NCI-H82 (cell line): ENCODE measurements around the gene CERK.
A peak's percentile ranks its signal among the peaks of the same experiment; 100 is the strongest.
"Not testable (repeated sequence)": the region's sequence is repeated elsewhere in the genome, so short reads cannot be mapped to it uniquely, and the experiment has no call there.

Experiments used
- DNase-seq: peaks from one replicate; lab custom pipeline; 2025; lab: John Stamatoyannopoulos, UW

Gene CERK, protein sequence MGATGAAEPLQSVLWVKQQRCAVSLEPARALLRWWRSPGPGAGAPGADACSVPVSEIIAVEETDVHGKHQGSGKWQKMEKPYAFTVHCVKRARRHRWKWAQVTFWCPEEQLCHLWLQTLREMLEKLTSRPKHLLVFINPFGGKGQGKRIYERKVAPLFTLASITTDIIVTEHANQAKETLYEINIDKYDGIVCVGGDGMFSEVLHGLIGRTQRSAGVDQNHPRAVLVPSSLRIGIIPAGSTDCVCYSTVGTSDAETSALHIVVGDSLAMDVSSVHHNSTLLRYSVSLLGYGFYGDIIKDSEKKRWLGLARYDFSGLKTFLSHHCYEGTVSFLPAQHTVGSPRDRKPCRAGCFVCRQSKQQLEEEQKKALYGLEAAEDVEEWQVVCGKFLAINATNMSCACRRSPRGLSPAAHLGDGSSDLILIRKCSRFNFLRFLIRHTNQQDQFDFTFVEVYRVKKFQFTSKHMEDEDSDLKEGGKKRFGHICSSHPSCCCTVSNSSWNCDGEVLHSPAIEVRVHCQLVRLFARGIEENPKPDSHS

DNA sequence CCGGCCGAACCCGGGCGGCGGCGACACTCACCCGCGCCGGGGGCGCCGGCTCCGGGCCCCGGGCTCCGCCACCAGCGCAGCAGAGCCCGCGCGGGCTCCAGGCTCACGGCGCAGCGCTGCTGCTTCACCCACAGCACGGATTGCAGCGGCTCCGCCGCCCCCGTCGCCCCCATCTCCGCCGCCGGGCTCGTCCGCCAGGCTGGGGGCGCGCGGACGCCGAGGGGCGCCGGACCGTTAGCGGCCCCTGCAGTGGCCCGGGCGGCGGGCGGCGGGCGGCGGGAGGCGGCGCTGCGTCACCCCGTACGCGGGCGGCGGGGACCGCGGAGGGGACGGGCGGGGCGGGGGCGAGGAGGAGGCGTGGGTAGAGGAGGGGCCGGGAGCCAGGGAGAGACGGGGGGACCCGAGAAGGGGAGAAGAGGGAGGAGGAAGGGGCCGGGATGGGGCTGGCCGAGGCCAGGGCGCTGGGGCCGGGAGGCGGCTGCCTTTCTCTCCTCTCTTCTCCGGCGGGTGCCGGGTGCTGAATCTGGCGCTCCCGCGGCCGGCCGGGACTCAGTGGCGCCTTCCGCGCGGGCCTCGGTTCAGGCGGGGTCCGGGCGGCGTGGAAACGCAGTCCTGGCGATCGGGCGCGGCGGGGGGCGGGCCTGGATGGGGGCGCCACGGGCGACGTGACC, at the start of gene CERK:
Gene CERK (minus strand): TSS at position 277 of the 671 bp plus-strand sequence. CDS start 104 bp downstream, at position 173.
- DNase-seq, result peak; percentile 85

DNA sequence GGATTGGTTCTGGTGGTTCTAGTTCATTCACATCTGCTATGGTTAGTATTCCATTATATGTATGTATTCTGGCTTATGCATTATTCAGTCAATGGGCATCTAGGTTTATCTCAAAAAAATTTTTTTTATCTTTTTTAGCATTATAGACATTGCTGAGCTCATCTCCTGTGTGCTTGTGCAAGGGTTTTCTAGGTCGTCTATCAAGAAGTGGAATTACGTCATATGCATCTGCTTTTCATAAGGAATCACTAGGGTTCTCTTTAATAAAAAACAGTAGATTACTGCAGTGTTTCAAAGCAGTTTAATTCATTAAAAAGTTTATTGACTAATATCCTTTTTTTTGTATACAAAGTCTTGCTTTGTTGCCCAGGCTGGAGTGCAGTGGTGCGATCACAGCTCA, 45.7 kb upstream of the CERK start:
- DNase-seq, result no peak

DNA sequence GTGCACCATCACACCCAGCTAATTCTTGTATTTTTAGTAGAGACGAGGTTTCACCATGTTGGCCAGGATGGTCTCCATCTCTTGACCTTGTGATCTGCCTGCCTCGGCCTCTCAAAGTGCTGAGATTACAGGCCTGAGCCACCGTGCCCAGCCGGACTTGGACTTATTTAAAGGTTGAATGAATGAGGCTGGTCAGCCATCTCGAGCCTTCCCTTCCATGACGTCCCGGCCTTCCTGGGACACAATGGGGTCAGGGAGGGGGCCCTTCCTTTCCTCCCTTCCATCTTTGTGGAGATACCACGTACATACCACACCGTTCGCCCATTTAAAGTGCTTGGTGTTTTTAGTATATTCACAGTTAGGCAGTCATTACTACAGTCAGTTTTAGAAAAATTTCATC, 44.1 kb upstream of the CERK start:
- DNase-seq, result not testable (repeated sequence)

DNA sequence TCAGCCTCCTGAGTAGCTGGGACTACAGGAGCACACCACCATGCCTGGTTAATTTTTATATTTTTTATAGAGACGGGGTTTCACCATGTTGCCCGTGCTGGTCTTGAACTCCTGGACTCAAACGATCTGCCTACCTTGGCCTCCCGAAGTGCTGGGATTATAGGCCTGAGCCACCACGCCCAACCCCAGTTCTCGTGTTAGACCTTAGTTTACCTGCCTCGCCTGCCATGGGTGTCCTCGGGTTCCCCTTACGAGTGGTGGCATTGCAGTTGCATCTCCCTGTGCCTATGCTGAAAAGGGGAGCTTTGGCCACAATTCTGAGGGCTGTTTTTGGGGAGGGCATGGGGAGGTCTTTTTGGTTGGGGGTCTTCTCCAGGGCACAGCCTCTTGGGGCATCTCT, 43.2 kb upstream of the CERK start:
- DNase-seq, result no peak

DNA sequence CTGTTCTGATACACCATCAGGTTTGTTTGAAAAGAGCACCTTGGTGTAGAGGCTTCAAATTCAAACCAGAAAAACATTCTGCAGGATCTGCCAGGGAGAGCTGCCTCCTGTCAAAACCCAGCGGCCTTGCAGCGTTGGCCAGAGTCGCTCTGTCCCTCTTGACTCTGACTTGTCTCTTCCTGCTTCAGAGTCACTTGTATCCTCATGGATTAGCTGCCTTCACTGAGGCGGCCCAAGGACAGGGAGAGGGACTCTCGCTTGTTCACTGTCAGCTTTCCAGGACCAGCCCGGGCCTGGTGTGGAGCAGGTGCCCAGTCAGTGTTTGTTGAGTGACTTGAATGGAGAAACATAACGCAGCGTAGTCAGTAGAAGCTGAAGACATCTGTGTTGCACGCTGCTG, 42.4 kb upstream of the CERK start:
- no peak for DNase-seq

DNA sequence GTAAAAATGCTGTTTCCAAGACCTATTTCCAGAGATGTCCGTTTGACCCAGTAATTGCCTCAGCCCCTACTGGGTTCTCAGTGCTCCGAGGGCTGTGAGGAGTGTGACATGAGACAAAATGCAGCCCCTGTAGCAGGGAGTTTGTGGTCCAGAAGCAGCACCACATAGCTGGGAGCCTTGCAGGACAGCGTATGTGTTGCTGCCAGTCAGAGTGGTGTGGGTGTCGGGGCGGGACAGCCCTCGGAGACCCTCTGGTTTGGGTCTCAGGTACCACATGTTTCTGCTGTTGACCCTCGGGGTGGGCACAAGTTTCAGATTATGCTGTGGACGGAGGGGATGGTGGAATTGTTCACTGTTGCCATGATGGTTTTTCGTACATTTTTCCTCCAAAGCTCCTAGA, 41.6 kb upstream of the CERK start:
- no peak for DNase-seq

DNA sequence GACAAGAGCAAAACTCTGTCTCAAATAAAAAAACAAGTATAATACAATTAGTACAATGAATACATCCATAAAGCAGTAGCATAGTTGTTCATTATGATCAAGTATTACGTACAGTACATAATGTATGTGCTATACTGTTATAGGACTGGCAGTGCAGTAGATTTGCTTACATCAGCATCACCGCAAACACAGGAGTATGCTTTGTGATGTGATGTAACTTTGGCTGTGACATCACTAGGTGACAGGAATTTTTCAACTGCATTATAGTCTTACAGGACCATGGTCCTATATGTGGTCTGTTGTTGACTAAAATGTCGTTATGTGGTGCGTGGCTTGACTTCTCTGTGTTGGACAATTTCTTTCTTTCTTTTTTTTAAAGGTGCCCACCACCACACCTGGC, 41.0 kb upstream of the CERK start:
- no peak for DNase-seq

DNA sequence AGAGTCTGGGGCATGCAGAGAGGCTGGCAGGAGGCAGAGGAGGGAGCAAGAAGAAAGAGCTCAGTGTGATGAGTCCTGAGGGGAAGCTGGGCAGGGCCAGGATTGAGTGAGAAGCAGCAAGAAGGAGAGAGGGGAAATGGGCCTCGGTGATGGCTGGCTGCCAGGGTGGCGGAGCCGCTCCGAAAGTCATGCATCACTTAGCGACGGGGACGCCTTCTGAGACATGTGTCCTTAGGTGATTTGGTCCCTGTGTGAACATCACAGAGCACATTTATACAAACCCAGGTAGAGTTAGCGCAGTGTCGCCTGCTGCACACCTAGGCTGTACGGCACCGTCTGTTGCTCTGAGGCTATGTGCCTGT, 39.5 kb upstream of the CERK start:
- no peak for DNase-seq

DNA sequence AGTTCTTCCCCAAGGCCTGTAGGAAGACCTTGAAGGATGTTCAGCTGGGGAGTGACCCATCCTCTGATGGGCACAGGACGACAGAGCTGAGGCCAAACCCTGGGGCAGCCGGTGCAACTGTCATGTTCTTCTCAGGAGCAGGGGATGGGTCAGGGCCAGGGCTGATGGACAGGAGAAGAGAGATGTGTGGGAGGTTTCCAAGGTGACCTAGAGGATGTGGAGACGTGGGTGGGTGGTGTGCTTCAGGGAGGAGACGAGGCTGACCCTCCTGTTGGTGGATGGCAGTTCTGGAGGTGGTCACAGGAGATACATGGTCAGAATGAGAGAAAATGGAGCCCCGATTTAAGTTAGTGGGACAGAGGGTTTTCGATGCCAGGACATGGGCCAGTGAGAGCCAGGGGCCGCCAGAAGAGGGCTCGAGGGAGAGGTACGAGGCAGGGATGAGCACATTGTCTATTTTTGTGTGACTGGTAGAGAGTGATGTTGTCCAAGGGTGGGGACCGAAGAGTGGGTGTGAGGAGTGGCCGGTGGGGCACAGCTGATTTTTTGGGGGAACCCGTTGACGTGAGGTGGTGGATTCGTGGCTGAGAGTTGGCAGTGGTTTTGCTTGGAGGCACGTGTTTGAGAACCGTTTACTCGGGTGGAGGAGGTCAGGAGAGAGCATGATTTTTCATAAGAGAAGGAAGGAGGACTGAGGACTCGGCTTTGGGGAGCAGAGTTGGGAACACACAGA, 39.0 kb upstream of the CERK start:
- no peak for DNase-seq

DNA sequence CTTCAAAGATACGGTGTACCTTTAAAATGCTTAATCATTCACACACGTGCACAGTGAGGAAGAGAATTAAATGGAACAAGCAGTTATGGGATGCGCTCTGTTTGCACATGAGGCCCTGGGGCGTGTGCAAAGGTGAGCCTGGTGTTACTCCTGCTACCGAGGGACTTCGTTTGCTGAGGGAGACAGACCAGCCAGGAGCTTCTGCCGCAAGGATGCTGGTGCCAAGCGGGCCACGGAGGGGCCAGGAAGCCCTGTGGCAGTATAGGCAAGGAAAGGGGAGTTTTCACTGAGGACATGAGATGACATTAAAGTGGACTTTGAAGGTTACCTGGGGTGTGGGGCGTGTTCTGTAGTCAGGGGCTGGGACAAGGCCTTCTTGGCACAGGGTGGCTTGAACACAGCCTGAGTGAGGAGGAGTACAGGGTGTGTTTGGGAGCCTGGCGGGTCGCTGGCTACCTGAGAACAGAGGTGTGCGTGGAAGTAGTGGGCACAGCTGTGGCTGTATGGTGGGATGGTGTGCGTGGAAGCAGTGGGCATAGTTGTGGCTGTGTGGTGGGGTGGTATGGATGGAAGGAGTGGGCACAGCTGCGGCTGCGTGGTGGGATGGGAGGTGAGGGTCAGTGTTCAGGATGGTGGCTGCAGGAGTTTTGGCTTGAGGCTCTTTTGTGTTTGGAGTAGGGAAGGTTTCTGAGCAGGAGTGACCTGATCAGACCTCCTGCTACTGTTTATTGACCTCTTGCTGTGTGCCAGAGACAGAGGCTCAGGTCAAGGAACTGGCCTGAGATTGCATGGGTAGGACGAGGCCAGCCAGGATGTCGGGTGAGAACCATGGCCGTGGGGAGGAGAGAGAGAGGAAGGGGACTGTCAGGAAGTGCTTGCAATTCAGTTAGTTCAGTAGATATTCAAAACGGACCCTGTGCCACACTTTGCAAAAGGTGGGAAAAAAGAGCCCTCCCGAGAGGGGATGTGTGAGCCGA, 38.1 kb upstream of the CERK start:
- no peak for DNase-seq

DNA sequence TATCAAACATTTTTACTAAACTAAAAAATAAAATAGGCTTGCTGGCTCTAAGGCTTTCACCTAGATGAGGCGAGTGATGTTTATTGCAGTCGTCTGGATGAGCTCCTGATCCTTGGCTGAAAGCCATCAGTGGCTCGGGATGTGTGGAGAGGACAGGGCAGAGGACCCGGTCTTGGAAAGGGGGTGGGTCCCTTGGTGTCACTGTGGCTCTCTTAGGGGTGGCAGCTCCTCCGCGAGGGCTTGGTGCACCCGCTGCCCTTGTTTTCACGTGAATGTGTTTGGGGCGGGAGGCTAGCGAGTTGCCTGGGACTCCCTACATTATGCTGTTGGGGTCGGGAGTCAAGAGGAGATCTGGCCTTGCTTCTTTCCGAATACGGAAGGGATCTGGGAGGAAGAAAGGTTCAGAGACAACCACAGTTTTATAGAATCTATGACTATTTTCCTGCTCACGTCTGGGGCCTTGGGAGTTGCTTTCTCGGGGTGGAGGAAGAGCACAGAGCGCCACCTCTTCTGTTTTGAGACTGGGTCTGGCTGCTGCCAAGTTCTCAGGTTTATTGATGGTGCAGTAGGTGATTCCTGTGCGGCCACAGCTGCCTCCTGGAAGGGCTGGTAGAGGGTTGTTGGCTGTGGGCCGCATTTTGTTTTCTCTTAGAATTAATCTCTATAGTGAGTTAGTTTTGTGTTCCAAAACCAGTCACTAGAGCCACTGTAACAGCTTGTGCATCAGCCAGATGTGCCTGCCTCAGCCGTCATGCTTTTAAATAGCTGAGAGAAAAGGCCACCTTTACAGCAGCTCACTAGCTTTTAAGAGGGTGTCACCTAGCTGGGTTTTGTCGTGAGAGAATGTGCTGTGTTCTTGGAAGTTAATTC, 37.2 kb upstream of the CERK start:
- DNase-seq, result no peak

DNA sequence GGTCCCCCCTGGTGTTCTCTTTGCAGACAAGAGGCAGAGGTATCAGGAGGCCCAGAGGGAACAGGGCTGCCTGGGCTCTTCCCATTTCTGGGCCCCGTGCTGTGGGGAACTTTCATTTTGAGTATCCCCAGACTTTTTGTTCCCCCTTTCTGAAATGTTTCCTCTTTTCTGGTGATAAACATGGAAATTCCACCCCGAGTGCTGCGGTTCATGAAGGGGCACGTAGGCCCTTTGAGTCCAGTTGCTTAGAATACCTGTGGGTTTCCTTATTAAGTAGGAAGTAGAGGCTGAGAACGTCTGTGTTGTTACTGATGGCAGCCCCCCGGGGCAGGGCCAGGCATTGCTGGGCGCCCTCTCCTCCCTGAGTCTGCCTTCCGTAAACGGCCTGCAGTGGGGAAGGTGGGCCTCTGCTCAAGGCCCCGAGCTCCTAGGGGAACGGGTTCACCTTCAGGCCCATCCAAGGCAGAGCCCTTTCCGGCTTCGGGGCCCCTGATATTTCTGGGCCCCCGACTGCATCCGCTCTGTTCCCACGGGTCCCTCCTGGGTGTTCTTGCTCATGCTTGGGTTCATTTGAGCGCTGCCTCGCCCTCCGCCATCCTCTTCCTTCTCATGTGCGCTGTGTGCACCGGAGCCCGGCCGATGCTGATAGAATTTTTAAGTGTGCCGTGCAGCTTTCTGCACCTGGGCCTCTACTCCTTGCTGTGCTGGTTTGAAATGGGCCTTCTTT, 36.4 kb upstream of the CERK start:
- DNase-seq, result no peak

DNA sequence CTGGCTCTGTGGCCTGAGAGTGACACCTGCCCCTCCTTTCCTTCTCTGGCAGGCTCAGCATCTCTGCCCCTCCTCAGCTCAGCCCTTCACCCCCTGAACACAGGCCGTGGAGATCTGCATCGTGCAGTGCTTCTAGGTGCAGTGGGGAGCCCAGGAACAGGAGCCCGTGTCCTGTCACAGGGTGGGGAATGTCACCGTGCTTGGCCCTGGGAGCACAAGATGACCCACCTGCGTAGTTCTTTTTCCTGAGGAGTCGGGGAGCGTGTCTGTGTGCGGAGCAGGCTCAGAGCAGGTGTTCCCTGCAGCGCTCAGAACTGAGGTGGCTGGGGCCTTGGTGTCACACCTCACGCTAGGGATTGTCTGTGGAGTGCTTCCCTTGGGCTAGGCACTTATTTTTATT, 35.0 kb upstream of the CERK start:
- DNase-seq, result no peak

DNA sequence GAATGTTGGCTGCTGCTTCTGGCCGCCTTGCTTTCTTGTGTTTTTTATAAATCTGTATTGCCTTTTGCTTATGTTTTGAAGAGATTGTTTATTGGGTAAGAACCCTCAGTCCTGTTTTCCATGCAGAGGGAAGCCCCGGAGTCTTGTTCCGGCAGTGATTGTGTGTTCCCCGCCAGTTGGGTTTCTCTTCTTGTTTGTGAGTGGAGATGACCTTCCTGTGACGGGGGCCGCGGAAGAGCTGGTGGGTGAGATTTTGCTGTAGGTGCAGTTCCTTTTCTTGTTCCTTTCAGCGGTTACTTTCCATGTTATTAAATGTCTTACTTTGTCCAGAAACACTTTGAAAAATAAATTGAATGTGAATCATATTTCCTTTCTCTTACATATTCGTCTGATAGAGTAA, 32.7 kb upstream of the CERK start:
- no peak for DNase-seq

DNA sequence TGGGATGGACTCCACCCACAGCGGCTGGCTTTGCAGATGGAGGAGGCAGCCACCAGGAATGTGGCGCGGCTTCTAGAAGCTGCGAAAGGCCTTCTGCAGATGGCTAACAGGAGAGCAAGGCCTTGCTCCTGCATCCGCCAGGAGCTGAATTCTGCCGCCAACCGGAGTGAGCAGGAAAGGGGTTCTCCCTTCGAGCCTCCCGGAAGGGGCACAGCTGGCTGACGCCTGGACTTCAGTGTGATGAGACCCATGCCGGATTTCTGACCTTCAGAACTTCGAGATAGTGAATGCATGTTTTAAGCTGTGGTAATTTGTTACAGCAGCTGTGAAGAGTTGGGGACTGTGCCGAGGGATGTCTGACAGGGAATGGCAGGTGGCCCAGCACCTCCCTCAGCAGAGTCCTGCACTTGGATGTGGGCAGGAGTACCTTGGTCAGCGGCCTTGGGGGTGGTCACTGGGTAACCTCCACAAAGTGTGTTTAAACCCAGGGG, 32.1 kb upstream of the CERK start:
- no peak for DNase-seq

DNA sequence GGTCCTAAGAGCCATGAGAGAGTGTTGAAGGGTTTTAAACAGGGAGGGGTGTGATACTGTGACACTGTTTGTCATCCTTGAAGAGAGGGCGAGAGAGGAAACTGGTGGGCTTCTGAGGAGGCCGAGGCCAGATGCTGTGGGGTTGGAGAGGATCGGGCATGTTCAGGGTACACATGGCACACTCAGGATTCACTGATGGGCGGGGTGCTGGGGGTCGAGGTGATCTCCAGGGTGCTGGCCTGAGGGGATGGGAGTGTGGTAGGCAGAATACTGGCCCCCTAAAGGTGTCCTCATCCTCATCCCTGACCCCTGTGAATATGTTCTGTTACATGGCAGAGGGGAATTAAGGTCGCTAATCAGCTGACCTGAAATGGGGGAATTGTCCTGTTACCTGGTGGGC, 31.7 kb upstream of the CERK start:
- DNase-seq, result no peak

DNA sequence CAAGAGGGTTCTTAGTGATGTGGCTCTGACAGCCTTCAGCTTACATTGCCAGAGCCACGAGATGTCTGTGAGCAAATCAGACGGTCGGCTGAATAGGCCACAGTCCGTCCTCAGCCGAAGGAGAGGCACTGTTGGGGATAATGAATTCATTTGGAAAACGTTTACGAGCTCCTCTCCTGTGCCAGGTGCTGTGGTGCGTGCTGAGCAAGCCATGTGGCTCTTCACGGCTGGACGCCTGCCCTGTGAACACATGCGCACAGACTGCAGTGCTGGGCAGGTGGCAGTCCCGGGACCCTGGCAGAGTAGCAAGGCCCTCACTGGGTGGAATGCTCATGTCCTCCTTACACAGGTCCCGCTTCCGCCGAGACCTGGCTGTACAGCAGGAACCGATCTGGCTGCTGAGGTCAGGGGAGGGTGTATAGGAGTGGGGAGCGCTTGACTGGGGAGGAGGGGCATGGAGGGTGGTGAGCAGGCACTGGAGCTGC, 31.2 kb upstream of the CERK start:
- DNase-seq, result no peak

DNA sequence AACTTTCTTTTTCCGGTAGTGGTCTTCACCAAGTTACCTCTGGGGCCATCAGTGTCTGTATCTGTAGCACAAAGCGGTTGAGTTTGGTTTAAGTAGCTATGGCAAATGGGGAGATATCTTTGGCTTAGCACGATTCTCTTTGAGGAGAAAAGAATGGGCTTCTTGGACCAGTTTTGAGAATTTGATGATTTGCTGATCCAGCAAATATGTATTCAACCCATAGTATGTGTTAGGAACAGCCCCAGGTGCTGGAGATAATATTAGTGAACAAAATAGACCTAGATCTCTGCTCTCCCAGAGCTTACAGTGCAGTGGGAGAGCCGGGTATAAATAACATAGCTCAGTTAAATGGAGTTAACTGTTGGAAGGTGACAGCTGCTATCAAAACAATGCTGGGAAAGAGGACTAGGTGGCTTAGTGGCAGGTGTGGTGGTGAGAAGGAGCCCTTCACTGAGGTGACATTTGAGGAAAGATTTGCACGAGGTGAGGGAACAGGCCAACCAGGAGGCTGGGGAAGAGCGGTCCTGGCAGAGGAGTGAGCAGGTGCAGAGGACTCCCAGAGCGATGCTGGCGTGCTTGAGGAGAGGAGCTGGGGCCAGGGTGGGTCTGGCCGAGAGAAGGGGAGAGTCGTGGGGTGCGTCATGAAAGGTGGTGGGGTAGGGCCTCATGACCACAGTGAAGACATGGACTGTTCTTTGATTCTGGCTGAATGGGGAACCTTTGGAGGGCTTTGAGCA, 29.4 kb upstream of the CERK start:
- no peak for DNase-seq

DNA sequence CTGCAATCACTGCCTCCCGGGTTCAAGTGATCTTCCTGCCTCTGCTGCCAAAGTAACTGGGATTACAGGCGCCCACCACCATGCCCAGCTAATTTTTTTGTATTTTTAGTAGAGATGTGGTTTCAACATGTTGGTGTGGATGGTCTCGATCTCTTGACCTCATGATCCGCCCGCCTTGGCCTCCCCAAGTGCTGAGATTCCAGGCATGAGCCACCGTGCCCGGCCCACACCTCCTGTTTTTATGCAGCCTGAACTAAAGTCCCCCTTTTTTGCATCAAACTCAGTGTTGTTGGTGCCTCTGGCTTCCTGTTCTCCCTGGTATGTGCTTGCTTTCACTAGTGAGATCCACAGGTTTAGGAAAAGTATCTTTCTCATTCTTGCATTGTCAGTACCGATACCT, 28.6 kb upstream of the CERK start:
- DNase-seq, result no peak
